ENCODE data around the gene MPRIP. TPM values are rescaled to one million over a fixed set of nuclear protein-coding genes. Genes with fewer than 3 reads are reported as not detected.

MPRIP gene
- polyA plus RNA-seq, 1 of the 3 experiments (the other 2 are of a cell fraction) = 64.4 TPM

- no peak overlapping the region for H3K4me3 ChIP-seq (ENCODE audit: low read depth in 2 of 2, low read length in 1 of 2)
- peaks cover 100% of the 10 kb centered on the region for H4K20me1 ChIP-seq (ENCODE audit: insufficient read depth)
- H3K9ac ChIP-seq = no peak overlapping the region
- TF ChIP-seq NFIC (IDR thresholded peaks at IDR 0.05; ENCODE audit: borderline replicate concordance) = no peak
- no peak for TF ChIP-seq PBX3 (IDR thresholded peaks at IDR 0.05)
- TF ChIP-seq FOXM1 (IDR thresholded peaks at IDR 0.05; ENCODE audit: low read depth) = no peak
- TF ChIP-seq TCF12 (IDR thresholded peaks at IDR 0.05) = no peak
- TF ChIP-seq MAX (IDR thresholded peaks at IDR 0.05; ENCODE audit: low read depth) = no peak
- no peak for TF ChIP-seq YY1 (IDR thresholded peaks at IDR 0.05; ENCODE audit: low read depth)
- no peak for TF ChIP-seq POLR2AphosphoS5 (IDR thresholded peaks at IDR 0.05; ENCODE audit: low read depth, low read length)
- no peak for TF ChIP-seq MXI1 (IDR thresholded peaks at IDR 0.05; ENCODE audit: low read depth, low read length)
- TF ChIP-seq, protein P1, sequence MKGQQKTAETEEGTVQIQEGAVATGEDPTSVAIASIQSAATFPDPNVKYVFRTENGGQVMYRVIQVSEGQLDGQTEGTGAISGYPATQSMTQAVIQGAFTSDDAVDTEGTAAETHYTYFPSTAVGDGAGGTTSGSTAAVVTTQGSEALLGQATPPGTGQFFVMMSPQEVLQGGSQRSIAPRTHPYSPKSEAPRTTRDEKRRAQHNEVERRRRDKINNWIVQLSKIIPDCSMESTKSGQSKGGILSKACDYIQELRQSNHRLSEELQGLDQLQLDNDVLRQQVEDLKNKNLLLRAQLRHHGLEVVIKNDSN (IDR thresholded peaks at IDR 0.05; ENCODE audit: borderline replicate concordance, low read depth) = no peak
- no peak for TF ChIP-seq CTCF (IDR thresholded peaks at IDR 0.05)
- TF ChIP-seq SMC3 (IDR thresholded peaks at IDR 0.05; ENCODE audit: low read depth, low read length) = no peak
- no peak for TF ChIP-seq ELF1 (IDR thresholded peaks at IDR 0.05)
- no peak for TF ChIP-seq RAD21 (IDR thresholded peaks at IDR 0.05; ENCODE audit: low read length)
- H3K4me2 ChIP-seq = no peak overlapping the region
- no peaks in the 10 kb centered on the region for H3K9me2 ChIP-seq
- no peak overlapping the region for H3K27ac ChIP-seq (ENCODE audit: low read depth in 2 of 2, low read length in 1 of 2)
- CTCF ChIA-PET = interaction anchor here (0.7 to 1.4 kb wide), 5 partner anchors 8 to 97 kb away, joined by 3 to 4 read pairs (median 3); no protein-coding TSS in a partner anchor
- no peaks in the 10 kb centered on the region for H3K27me3 ChIP-seq (ENCODE audit: insufficient read depth)
- no peaks in the 10 kb centered on the region for H3K9me3 ChIP-seq
- POLR2A ChIA-PET = no interaction called here
- DNase-seq = no peak
- H3K4me1 ChIP-seq (ENCODE audit: control insufficient read depth in 1 of 2, insufficient read depth in 2 of 2, low read depth in 1 of 2, low read length in 1 of 2) = peaks cover 0 to 55% of the 10 kb centered on the region in 2 experiments; a peak in 2 of 4 replicates
- H3K36me3 ChIP-seq (replicated peaks in 1 of 2; ENCODE audit: control insufficient read depth in 1 of 2, insufficient read depth in 2 of 2, low read length in 1 of 2) = peaks cover 0 to 15% of the 10 kb centered on the region in 2 experiments
- WGBS (ENCODE audit: low lambda C conversion rate) = 88% methylated on average over 14 of the region's 16 CpGs
- no peak overlapping the region for H2AFZ ChIP-seq (ENCODE audit: low read depth)
- no peaks in the 10 kb centered on the region for H3F3A ChIP-seq (replicated peaks; ENCODE audit: insufficient read depth)
- H3K79me2 ChIP-seq (ENCODE audit: insufficient read depth) = peaks cover 100% of the 10 kb centered on the region
These were observed 13.3 kb downstream of the MPRIP start for GRCh38 chr17:17055286-17056155.

DNA sequence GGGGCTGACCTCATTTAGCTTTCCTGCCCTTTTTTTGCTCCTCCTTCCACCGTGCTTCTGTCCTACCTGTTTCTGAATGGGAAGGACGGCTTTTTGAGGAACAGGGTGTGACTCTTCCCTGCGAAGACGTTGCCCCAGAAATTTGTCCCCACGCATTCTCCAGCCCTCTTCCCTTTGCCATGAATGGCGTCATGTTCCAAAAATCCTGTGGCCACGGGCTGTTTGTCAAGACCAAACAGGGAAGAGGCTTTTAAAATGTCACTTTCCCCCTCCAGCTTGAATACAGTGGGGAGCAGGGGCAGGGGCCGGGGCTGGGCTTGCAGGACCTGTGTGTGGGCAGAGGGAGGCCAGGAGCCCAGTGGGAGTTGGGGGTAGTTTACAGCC is 13.9 kb downstream of the MPRIP start:
- CTCF ChIA-PET = interaction anchor here (0.8 to 1.4 kb wide), 2 partner anchors 7 to 24 kb away, joined by 3 read pairs; no protein-coding TSS in a partner anchor
- Histone ChIP-seq H3F3A (replicated peaks; ENCODE audit: insufficient read depth) (no peaks in the 10 kb centered on the region), H3K36me3 (replicated peaks in 1 of 2; ENCODE audit: control insufficient read depth in 1 of 2, insufficient read depth in 2 of 2, low read length in 1 of 2) (peaks cover 0 to 15% of the 10 kb centered on the region in 2 experiments), H3K27me3 (ENCODE audit: insufficient read depth) (no peaks in the 10 kb centered on the region), H3K79me2 (ENCODE audit: insufficient read depth) (peaks cover 100% of the 10 kb centered on the region), H3K4me3 (ENCODE audit: low read depth in 2 of 2, low read length in 1 of 2) (no peak overlapping the region), H3K4me1 (ENCODE audit: control insufficient read depth in 1 of 2, insufficient read depth in 2 of 2, low read depth in 1 of 2, low read length in 1 of 2) (peaks cover 0 to 49% of the 10 kb centered on the region in 2 experiments; a peak in 2 of 4 replicates), H3K9me3 (no peaks in the 10 kb centered on the region), H3K27ac (ENCODE audit: low read depth in 2 of 2, low read length in 1 of 2) (no peak overlapping the region; a peak in 1 of 4 replicates), H3K9ac (no peak overlapping the region), H3K9me2 (no peaks in the 10 kb centered on the region), H4K20me1 (ENCODE audit: insufficient read depth) (peaks cover 100% of the 10 kb centered on the region), H3K4me2 (no peak overlapping the region), H2AFZ (ENCODE audit: low read depth) (no peak overlapping the region)
- POLR2A ChIA-PET = no interaction called here
- DNase-seq = no peak
- 93% methylated on average over 8 of the region's 8 CpGs for WGBS (ENCODE audit: low lambda C conversion rate)
- TF ChIP-seq SMC3 (IDR thresholded peaks at IDR 0.05; ENCODE audit: low read depth, low read length) (no peak), TAF1 (IDR thresholded peaks at IDR 0.05; ENCODE audit: borderline replicate concordance, low read depth, low read length) (no peak), CTCF (IDR thresholded peaks at IDR 0.05) (no peak), TEAD4 (IDR thresholded peaks at IDR 0.05; ENCODE audit: borderline replicate concordance, insufficient read depth) (no peak), ELF1 (IDR thresholded peaks at IDR 0.05) (no peak), RXRA (IDR thresholded peaks at IDR 0.05; ENCODE audit: borderline replicate concordance, low read depth) (no peak), GATA2 (CRISPR knock-in tag; IDR thresholded peaks at IDR 0.05) (no peak)
